Sigmoid colon (tissue), 7 donors: ENCODE results near the gene NR1I2. TPM values are rescaled to one million over a fixed set of nuclear protein-coding genes. Genes with fewer than 3 reads are reported as not detected.

ENCODE experiments used
- DNase-seq: peaks from one replicate; pipeline ENCODE4 v3.0.0-alpha.2; 2019
- H3K27ac ChIP-seq, 4 donors: fragments of 200-600 bp; sonication (generic); one replicate each; pipeline ENCODE4 v1.5.1; 2016 to 2019; ENCODE audit warnings: mild to moderate bottlenecking in 1 of 4
- H3K27me3 ChIP-seq, 3 donors: fragments of 200-600 bp; sonication (generic); one replicate each; pipeline ENCODE4 v1.5.1; 2019; ENCODE audit warnings: mild to moderate bottlenecking in 1 of 3
- H3K36me3 ChIP-seq, 4 donors: fragments of 200-600 bp; sonication (generic); one replicate each; pipeline ENCODE4 v1.5.1; 2016 to 2019
- H3K4me1 ChIP-seq, 4 donors: fragments of 200-600 bp; sonication (generic); one replicate each; pipeline ENCODE4 v1.5.1; 2017 to 2019
- H3K4me3 ChIP-seq, 4 donors: fragments of 200-600 bp; sonication (generic); one replicate each; pipeline ENCODE4 v1.5.1; 2017 to 2019; ENCODE audit warnings: mild to moderate bottlenecking in 2 of 4, moderate library complexity in 1 of 4
- H3K9me3 ChIP-seq, 4 donors: fragments of 200-600 bp in 3 of 4; sonication (generic) in 3 of 4; one replicate each; pipeline versions ENCODE4 v1.5.1 to v1.6.1; 2013 to 2019
- EP300 ChIP-seq, 4 donors: sonication (generic); formaldehyde crosslinking; IDR thresholded peaks; one replicate each; pipeline ENCODE4 v1.6.1; 2017; ENCODE audit warnings: antibody characterized with exemption in 4 of 4
- POLR2A ChIP-seq, 2 donors: fragments of 450-650 bp; IDR thresholded peaks; one replicate each; pipeline ENCODE4 v1.6.1; 2016; ENCODE audit warnings: antibody characterized with exemption in 2 of 2, mild to moderate bottlenecking in 2 of 2, moderate library complexity in 2 of 2
- POLR2AphosphoS5 ChIP-seq, 4 donors: sonication (generic); formaldehyde crosslinking; IDR thresholded peaks; one replicate each; pipeline ENCODE4 v1.6.1; 2017; ENCODE audit warnings: antibody characterized with exemption in 4 of 4
- WGBS, 2 donors: extraction: QIAGEN DNeasy Blood & Tissue Kit; methylation state at CpG; one replicate each; pipeline ENCODE4 v1.1.7; 2013; 5-methylcytosine and 5-hydroxymethylcytosine counted together
- intact Hi-C: fragments of 100-400 bp; cut with DNase I; formaldehyde crosslinking; loops from one replicate; pipeline ENCODE4 v1.15.1; 2023
- polyA plus RNA-seq, 3 donors: library from polyadenylated mRNA; stranded (reverse); fragments of 200-250 nt; gene quantifications; one replicate each; pipeline ENCODE4 v1.2.3, GENCODE V29; 2013
- total RNA-seq, 4 donors: library from RNA; depleted of rRNA; stranded (reverse); fragments of >200 nt; gene quantifications; one replicate each; pipeline ENCODE4 v1.1.0, GENCODE V29; 2016
- TF ChIP-seq, protein P1 (sequence below), 4 experiments: fragments of 450-650 bp in 3 of 4; fragments of 200-600 bp in 1 of 4; IDR thresholded peaks; one replicate each; pipeline ENCODE4 v1.5.1; 2016 to 2019; ENCODE audit warnings: antibody characterized with exemption in 4 of 4, mild to moderate bottlenecking in 3 of 4, moderate library complexity in 2 of 4
- donor health status: healthy with polysubstance abuse.
- donor health status: Bipolar disorder and iron deficiency.
- donor health status: healthy.

The NR1I2 gene
- total and polyA plus RNA-seq, 7 donors = 0.54 to 50.6 (median 33.6) TPM; not detected in 2

DNA sequence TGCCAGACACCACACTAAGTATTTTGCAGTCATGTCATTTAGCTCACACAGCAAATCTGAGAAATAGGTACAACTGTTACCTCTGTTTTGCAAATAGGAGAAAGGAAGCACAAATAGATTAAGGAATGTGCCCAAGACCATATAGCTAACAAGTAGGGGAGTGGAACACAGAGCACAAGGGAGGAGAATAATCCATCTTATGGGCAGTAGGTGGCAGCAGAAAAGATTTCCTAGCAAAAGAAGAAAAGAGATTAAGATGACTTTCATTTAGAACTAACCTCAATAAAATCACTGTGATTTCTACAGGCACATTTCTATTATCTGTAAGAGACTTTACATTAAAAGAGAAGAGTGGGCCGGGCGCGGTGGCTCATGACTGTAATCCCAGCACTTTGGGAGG lies 49.1 kb downstream of the NR1I2 start:
- DNase-seq = no peak
- H3K4me1 ChIP-seq = no peaks in the 10 kb centered on the region
- TF ChIP-seq POLR2AphosphoS5 (IDR thresholded peaks at IDR 0.05) (no peak), POLR2A (IDR thresholded peaks at IDR 0.05) (no peak), EP300 (IDR thresholded peaks at IDR 0.05) (no peak)
- TF ChIP-seq, protein P1, sequence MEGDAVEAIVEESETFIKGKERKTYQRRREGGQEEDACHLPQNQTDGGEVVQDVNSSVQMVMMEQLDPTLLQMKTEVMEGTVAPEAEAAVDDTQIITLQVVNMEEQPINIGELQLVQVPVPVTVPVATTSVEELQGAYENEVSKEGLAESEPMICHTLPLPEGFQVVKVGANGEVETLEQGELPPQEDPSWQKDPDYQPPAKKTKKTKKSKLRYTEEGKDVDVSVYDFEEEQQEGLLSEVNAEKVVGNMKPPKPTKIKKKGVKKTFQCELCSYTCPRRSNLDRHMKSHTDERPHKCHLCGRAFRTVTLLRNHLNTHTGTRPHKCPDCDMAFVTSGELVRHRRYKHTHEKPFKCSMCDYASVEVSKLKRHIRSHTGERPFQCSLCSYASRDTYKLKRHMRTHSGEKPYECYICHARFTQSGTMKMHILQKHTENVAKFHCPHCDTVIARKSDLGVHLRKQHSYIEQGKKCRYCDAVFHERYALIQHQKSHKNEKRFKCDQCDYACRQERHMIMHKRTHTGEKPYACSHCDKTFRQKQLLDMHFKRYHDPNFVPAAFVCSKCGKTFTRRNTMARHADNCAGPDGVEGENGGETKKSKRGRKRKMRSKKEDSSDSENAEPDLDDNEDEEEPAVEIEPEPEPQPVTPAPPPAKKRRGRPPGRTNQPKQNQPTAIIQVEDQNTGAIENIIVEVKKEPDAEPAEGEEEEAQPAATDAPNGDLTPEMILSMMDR (IDR thresholded peaks at IDR 0.05) = no peak
- intact Hi-C loops = no loop called here
- no peak overlapping the region for H3K27ac ChIP-seq
- no peaks in the 10 kb centered on the region for H3K9me3 ChIP-seq
- no peak overlapping the region for H3K4me3 ChIP-seq
- 99% methylated on average over 3 of the region's 3 CpGs for WGBS, 2 donors
- H3K27me3 ChIP-seq = no peaks in the 10 kb centered on the region
- peaks cover 0 to 8% (median 1%) of the 10 kb centered on the region in 4 donors for H3K36me3 ChIP-seq

GRCh38 chr3:119831941-119832371 lies 50.1 kb downstream of the NR1I2 start:
- no peaks in the 10 kb centered on the region for H3K4me1 ChIP-seq

GRCh38 chr3:119834754-119835370 lies 53.0 kb downstream of the NR1I2 start:
- H3K36me3 ChIP-seq = no peaks in the 10 kb centered on the region
- intact Hi-C loops = no loop called here
- H3K9me3 ChIP-seq = no peaks in the 10 kb centered on the region
- 90 to 96% methylated on average over 2 of the region's 2 CpGs for WGBS, 2 donors
- no peak overlapping the region for H3K27ac ChIP-seq
- no peak for DNase-seq
- H3K4me3 ChIP-seq = no peak overlapping the region
- no peaks in the 10 kb centered on the region for H3K27me3 ChIP-seq
- TF ChIP-seq POLR2A (IDR thresholded peaks at IDR 0.05) = no peak
- TF ChIP-seq, protein P1 (IDR thresholded peaks at IDR 0.05) = no peak
- no peak for TF ChIP-seq EP300 (IDR thresholded peaks at IDR 0.05)
- no peak for TF ChIP-seq POLR2AphosphoS5 (IDR thresholded peaks at IDR 0.05)
- H3K4me1 ChIP-seq = no peaks in the 10 kb centered on the region

More at GRCh38 chr3:119831941-119832371, 50.1 kb downstream of the NR1I2 start:
- no peaks in the 10 kb centered on the region for H3K27me3 ChIP-seq
- no peaks in the 10 kb centered on the region for H3K36me3 ChIP-seq
- WGBS, 2 donors = 88% methylated on average over 1 of the region's 1 CpG
- no peak overlapping the region for H3K4me3 ChIP-seq
- H3K9me3 ChIP-seq = no peaks in the 10 kb centered on the region
- DNase-seq = no peak
- intact Hi-C loops = no loop called here
- H3K27ac ChIP-seq = no peak overlapping the region
- TF ChIP-seq, protein P1 (IDR thresholded peaks at IDR 0.05) = no peak
- TF ChIP-seq EP300 (IDR thresholded peaks at IDR 0.05) (no peak), POLR2AphosphoS5 (IDR thresholded peaks at IDR 0.05) (no peak), POLR2A (IDR thresholded peaks at IDR 0.05) (no peak)

GRCh38 chr3:119835556-119835955 lies 53.7 kb downstream of the NR1I2 start:
- Histone ChIP-seq H3K9me3 (no peaks in the 10 kb centered on the region), H3K4me3 (no peak overlapping the region), H3K27me3 (no peaks in the 10 kb centered on the region), H3K27ac (no peak overlapping the region), H3K4me1 (no peaks in the 10 kb centered on the region), H3K36me3 (no peaks in the 10 kb centered on the region)
- no peak for DNase-seq
- no peak for TF ChIP-seq EP300 (IDR thresholded peaks at IDR 0.05)
- TF ChIP-seq POLR2AphosphoS5 (IDR thresholded peaks at IDR 0.05) = no peak
- TF ChIP-seq, protein P1 (IDR thresholded peaks at IDR 0.05) = no peak
- TF ChIP-seq POLR2A (IDR thresholded peaks at IDR 0.05) = no peak
- intact Hi-C loops = no loop called here
